Measurements from ENCODE around the gene GEMIN7. TPM values are rescaled to one million over a fixed set of nuclear protein-coding genes. Genes with fewer than 3 reads are reported as not detected.

GEMIN7 gene
- total and polyA plus RNA-seq, 4 donors = 18.7 to 29.0 (median 22.7) TPM

DNA sequence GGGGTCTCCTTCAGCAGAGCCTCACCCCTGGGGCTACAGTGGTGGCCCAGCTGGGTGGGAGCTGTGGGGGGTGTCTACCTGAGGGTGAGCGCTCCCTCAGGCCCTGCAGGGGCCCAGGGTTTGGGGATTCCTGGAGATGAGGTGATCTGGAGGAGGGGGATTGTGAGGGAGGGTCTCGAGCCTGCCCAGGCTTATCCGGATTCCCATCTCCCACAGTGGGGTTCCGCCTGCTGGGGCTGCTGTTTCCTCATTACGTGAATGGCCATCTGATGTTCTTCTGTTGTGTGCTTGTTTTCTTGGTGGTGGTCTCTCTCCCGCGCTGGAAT lies 18.4 kb downstream of the GEMIN7 start:
- Histone ChIP-seq H3K9me3 (ENCODE audit: control insufficient read depth in 4 of 4, insufficient read depth in 3 of 4, low read length in 3 of 4) (no peaks in the 10 kb centered on the region), H3K4me1 (ENCODE audit: control insufficient read depth in 5 of 5, insufficient read depth in 5 of 5, low read length in 5 of 5) (peaks cover 9 to 35% (median 28%) of the 10 kb centered on the region in 5 donors), H3K4me3 (no peak overlapping the region), H3K27ac (ENCODE audit: low read depth in 1 of 2, low read length in 1 of 2) (no peak overlapping the region), H3K27me3 (ENCODE audit: control insufficient read depth in 3 of 3, insufficient read depth in 3 of 3, low read length in 2 of 3) (no peaks in the 10 kb centered on the region), H3K36me3 (ENCODE audit: control insufficient read depth in 4 of 4, insufficient read depth in 4 of 4, low read length in 4 of 4) (peaks cover 0 to 2% (median 0%) of the 10 kb centered on the region in 4 donors), H3K9ac (ENCODE audit: insufficient read depth in 1 of 2, low read length in 2 of 2) (peak overlapping the region in 1 of 2 donors; percentile 55)
- 90 to 93% methylated on average over 7 of the region's 7 CpGs for WGBS, 2 donors
- TF ChIP-seq CTCF (IDR thresholded peaks at IDR 0.05; ENCODE audit: control extremely low read depth, extremely low read depth) = no peak
- no peak for DNase-seq
- no peak for ATAC-seq (ENCODE audit: insufficient read depth, low FRiP score)

GRCh38 chr19:45097776-45098520 lies 18.9 kb downstream of the GEMIN7 start:
- peak overlapping the region in 1 of 2 donors; percentile 1 for H3K27ac ChIP-seq (ENCODE audit: low read depth in 1 of 2, low read length in 1 of 2)
- no peak overlapping the region for H3K4me3 ChIP-seq
- H3K9ac ChIP-seq (ENCODE audit: insufficient read depth in 1 of 2, low read length in 2 of 2) = peak overlapping the region in 1 of 2 donors; percentile 55
- ATAC-seq (ENCODE audit: insufficient read depth, low FRiP score) (no peak), DNase-seq (no peak)
- H3K9me3 ChIP-seq (ENCODE audit: control insufficient read depth in 4 of 4, insufficient read depth in 3 of 4, low read length in 3 of 4) = no peaks in the 10 kb centered on the region
- H3K4me1 ChIP-seq (ENCODE audit: control insufficient read depth in 5 of 5, insufficient read depth in 5 of 5, low read length in 5 of 5) = peaks cover 10 to 37% (median 33%) of the 10 kb centered on the region in 5 donors
- WGBS, 2 donors = 69 to 79% methylated on average over 16 of the region's 16 CpGs
- no peak for TF ChIP-seq CTCF (IDR thresholded peaks at IDR 0.05; ENCODE audit: control extremely low read depth, extremely low read depth)
- H3K27me3 ChIP-seq (ENCODE audit: control insufficient read depth in 3 of 3, insufficient read depth in 3 of 3, low read length in 2 of 3) = no peaks in the 10 kb centered on the region
- peaks cover 0 to 2% (median 0%) of the 10 kb centered on the region in 4 donors for H3K36me3 ChIP-seq (ENCODE audit: control insufficient read depth in 4 of 4, insufficient read depth in 4 of 4, low read length in 4 of 4)

- peaks cover 11 to 41% (median 34%) of the 10 kb centered on the region in 5 donors for H3K4me1 ChIP-seq (ENCODE audit: control insufficient read depth in 5 of 5, insufficient read depth in 5 of 5, low read length in 5 of 5)
Measured at GRCh38 chr19:45098521-45099466, 19.7 kb downstream of the GEMIN7 start.

More at GRCh38 chr19:45098521-45099466, 19.7 kb downstream of the GEMIN7 start:
- no peaks in the 10 kb centered on the region for H3K9me3 ChIP-seq (ENCODE audit: control insufficient read depth in 4 of 4, insufficient read depth in 3 of 4, low read length in 3 of 4)
- peak in 2 of 3 donors; percentile 41 to 59 for DNase-seq
- no peak for TF ChIP-seq CTCF (IDR thresholded peaks at IDR 0.05; ENCODE audit: control extremely low read depth, extremely low read depth)
- H3K27ac ChIP-seq (ENCODE audit: low read depth in 1 of 2, low read length in 1 of 2) = peak overlapping the region in 1 of 2 donors; percentile 1
- peaks cover 0 to 2% (median 0%) of the 10 kb centered on the region in 4 donors for H3K36me3 ChIP-seq (ENCODE audit: control insufficient read depth in 4 of 4, insufficient read depth in 4 of 4, low read length in 4 of 4)
- H3K9ac ChIP-seq (ENCODE audit: insufficient read depth in 1 of 2, low read length in 2 of 2) = no peak overlapping the region
- WGBS, 2 donors = 59 to 70% methylated on average over 15 of the region's 15 CpGs
- no peaks in the 10 kb centered on the region for H3K27me3 ChIP-seq (ENCODE audit: control insufficient read depth in 3 of 3, insufficient read depth in 3 of 3, low read length in 2 of 3)
- no peak overlapping the region for H3K4me3 ChIP-seq
- no peak for ATAC-seq (ENCODE audit: insufficient read depth, low FRiP score)

Data from lung (tissue), 12 donors.